Measurements from ENCODE around the gene UBE2F.

The UBE2F gene

GRCh38 chr2:237966565-237967462 is at the start of gene UBE2F:
TSS of gene UBE2F (plus strand) at chr2:237967014. CDS start at chr2:237973108, 6,094 bp downstream.
- DNase-seq (ENCODE audit: low read depth): peak; percentile 92

GRCh38 chr2:237917696-237918374 is 49.0 kb upstream of the UBE2F start:
- no peak for DNase-seq (ENCODE audit: low read depth)

GRCh38 chr2:237919593-237919992 is 47.2 kb upstream of the UBE2F start:
- DNase-seq (ENCODE audit: low read depth): no peak

- no peak for DNase-seq (ENCODE audit: low read depth)
Measured at GRCh38 chr2:237920673-237921072, 46.1 kb upstream of the UBE2F start.

GRCh38 chr2:237921967-237922492 is 44.8 kb upstream of the UBE2F start:
- no peak for DNase-seq (ENCODE audit: low read depth)

- no peak for DNase-seq (ENCODE audit: low read depth)
Measured at GRCh38 chr2:237922641-237923361, 44.0 kb upstream of the UBE2F start.

GRCh38 chr2:237923481-237924163 is 43.2 kb upstream of the UBE2F start:
- DNase-seq (ENCODE audit: low read depth): peak; percentile 31

- DNase-seq (ENCODE audit: low read depth): no peak
Measured at GRCh38 chr2:237924164-237924534, 42.7 kb upstream of the UBE2F start.

GRCh38 chr2:237927135-237927534 is 39.7 kb upstream of the UBE2F start:
- DNase-seq (ENCODE audit: low read depth): no peak

- no peak for DNase-seq (ENCODE audit: low read depth)
Measured at GRCh38 chr2:237927986-237928385, 38.8 kb upstream of the UBE2F start.

GRCh38 chr2:237929979-237930378 is 36.8 kb upstream of the UBE2F start:
- no peak for DNase-seq (ENCODE audit: low read depth)

- DNase-seq (ENCODE audit: low read depth): peak; percentile 36
Measured at GRCh38 chr2:237931205-237931721, 35.6 kb upstream of the UBE2F start.

- DNase-seq (ENCODE audit: low read depth): peak; percentile 63
Measured at GRCh38 chr2:237932731-237933131, 34.1 kb upstream of the UBE2F start.

- no peak for DNase-seq (ENCODE audit: low read depth)
Measured at GRCh38 chr2:237934186-237934585, 32.6 kb upstream of the UBE2F start.

- no peak for DNase-seq (ENCODE audit: low read depth)
Measured at GRCh38 chr2:237935740-237936452, 30.9 kb upstream of the UBE2F start.

- no peak for DNase-seq (ENCODE audit: low read depth)
Measured at GRCh38 chr2:237939251-237939650, 27.6 kb upstream of the UBE2F start.

- DNase-seq (ENCODE audit: low read depth): no peak
Measured at GRCh38 chr2:237940828-237941227, 26.0 kb upstream of the UBE2F start.

GRCh38 chr2:237941239-237941638 is 25.6 kb upstream of the UBE2F start:
- no peak for DNase-seq (ENCODE audit: low read depth)

GRCh38 chr2:237942513-237942899 is 24.3 kb upstream of the UBE2F start:
- no peak for DNase-seq (ENCODE audit: low read depth)

- no peak for DNase-seq (ENCODE audit: low read depth)
Measured at GRCh38 chr2:237943395-237944094, 23.3 kb upstream of the UBE2F start.
